HG03342 (cell line): Measurements from ENCODE around the gene SLC25A26.

ENCODE experiments used
- ATAC-seq: cut with Tn5 transposase; IDR thresholded peaks from one replicate; pipeline ENCODE4 v1.9.1; 2021; ENCODE audit warnings: mild to moderate bottlenecking, moderate library complexity; ENCODE audit not compliant: unreplicated experiment

Gene SLC25A26

DNA sequence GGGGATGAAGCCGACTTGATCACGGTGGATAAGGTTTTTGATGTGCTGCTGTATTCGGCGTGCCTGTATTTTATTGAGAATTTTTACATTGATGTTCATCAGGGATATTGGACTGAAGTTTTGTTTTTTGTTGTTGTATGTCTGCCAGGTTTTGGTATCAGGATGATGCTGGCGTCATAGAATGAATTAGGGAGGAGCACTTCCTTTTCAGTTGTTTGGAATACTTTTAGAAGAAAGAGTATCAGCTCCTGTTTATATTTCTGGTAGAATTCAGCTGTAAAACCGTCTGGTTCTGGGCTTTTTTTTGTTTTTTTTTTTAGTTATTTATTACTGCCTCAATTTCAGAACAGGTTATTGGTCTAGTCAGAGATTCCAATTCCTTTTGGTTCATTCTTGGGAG lies 93.7 kb downstream of the SLC25A26 start:
- no peak for ATAC-seq

DNA sequence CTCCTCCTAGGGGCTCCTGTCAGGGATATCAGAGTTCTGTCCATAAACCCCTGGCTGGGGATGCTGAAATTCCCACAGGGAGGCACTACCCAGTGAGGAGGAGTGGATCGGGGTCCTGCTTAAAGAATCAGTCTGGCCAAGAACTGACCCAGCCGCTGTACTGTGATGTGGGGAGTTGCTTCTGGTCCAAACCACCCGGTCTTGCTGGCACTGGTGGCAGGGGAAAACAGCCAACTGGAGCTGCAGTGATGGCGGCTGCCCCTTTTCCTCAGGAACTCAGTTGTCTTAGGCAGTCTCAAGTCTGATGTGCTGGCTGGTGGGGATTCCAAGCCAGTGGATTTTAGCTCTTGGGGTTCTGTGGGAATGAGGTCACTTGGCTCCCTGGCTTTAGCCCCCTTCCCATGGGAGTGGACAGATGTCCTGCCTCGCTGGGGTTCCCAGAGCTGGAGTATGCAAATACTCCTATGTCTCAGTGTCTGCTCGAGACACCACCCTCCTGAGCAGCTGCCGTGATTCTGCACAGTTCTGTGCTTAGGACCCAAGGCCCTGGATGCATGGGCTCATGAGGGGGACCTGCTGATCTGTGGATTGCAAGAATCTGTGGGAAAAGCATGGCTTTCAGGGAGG lies 97.1 kb downstream of the SLC25A26 start:
- no peak for ATAC-seq

DNA sequence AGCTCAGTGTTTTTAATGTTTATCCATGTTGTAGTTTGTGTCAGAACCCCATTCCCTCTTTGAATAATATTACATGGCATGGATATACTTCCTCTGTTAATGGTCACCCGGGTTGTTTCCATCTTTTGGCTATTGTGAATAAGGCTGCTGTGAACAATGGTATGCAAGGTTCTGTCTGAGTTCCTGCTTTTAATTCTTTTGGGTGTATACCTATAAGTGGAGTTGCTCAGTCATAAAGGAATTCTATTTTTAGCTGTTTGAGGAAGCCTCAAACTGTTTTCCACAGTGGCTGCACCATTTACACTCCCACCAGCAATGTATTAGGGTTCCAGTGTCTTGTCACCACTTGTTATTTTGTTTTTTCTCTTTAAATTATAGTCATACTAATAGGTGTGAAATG lies 99.6 kb downstream of the SLC25A26 start:
- no peak for ATAC-seq

DNA sequence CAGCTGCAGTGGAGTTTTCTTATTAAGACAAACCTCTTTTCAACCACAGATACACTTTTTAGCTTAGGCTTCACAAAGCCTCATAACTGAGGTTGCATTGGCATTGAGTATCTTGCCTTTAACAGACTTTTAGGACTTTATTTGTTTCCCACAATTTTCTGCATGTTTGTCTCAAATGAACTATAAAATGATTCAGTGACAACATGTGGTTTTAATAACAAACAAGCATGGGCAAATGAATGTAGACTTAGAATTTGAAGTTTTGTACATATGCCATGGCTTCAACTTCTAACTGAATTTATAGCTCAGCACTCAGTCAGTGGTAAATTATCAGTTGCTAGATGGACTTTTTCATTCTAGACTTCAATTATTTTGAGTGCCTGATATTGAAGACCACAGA lies 101.6 kb downstream of the SLC25A26 start:
- no peak for ATAC-seq

DNA sequence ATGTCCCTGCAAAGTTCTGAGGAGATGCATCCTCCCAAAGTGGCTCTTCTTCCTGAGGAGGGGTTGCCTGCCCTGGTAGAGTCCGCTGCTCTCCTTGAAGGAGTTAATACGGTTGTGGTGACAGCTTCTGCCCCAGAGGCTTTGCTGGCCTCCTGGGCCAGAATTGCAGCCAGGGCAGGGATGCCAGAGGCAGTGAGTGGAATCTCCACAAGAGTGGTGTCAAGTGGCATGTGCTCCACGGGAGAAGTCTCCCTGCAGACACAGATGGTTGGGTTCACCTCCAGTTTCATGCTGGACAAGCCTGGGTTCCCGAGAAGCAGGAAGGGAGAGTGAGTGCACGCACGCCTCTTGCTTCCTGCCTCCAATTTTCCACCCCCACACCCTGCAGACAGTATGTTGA lies 105.5 kb downstream of the SLC25A26 start:
- no peak for ATAC-seq

DNA sequence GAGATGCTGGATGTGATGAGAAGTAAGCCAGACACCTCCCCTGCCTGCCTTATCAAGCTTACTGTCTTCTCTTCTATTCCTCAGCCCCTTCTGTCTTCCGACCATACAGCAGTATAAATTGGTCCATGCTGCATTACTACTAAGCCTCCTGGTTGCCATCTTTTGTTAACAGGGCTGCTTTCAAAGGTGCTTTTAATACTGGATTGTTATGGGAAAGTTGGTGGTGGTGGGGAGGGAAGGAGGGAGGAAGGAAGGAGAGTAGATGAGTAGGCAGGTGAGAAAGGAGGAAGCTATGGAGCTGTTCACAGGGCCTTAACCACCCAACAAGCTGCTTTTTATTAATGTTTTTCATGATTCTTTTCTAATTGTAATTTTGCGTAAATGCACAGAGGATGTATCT lies 114.9 kb downstream of the SLC25A26 start:
- no peak for ATAC-seq

DNA sequence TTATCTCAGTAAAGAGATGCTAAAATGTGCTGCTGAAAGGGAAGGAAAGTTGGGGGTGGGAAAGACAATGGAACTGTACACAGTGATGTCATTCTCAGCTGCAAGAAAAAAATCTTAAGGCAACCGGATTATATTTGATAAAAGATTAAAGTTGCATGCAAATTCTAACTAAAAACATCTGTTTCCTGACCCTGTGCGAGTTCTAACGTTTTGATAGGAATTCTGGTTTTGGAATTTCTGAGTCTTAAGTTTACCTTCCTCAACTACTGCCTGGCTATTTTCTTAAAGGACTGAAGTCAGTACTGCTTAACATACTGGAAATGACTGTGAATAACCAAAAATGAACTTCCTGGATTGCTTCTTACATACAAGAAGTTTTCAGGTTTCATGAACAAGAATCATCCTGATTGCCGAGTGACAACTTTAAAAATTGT lies 115.5 kb downstream of the SLC25A26 start:
- no peak for ATAC-seq

DNA sequence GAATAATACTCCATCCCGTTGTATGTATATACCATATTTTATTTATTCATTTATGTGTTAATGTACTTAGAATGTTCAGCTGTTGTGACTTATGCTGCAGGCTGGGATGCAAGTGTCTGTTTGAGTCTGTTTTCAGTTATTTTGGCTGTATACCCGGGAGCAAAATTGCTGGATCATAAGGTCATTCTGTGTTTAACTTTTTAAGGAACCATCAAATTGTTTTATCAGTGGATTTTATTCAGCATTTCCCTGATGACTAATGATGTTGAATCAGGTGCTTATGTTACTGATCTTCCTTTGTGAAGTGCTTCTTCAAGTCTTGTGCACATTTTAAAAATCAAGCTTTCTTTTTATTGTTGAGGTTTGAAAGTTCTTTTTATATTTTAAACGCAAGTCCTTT lies 118.1 kb downstream of the SLC25A26 start:
- no peak for ATAC-seq

DNA sequence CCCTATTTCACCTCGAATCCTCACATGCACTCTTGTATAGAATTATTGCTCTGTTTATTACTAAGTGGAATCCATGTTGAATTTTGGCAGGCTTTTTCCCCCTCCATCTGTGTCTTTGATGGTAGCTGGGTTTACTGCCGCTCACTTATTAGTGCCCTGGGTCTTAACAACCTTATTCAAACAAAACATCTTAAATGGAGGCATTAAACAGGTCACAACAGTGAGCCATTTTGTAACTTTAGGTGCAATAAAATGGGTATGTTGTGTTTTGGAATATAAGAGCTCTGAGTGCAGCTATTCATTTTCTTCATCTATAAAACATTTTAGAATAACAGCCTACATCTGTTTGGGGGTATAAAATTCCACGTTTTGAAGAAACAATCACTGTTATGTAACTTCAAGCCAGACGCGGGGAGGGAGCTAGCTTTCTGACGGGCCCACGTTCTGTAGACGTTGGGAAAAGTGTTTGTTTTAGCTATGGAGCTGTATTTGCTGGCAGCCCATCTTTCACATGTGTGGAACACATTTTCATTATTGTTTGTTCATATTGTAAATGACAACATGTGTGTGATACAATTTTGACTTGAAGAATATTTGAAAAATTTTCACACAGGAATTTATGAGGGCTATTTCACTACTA lies 122.0 kb downstream of the SLC25A26 start:
- ATAC-seq, result no peak

DNA sequence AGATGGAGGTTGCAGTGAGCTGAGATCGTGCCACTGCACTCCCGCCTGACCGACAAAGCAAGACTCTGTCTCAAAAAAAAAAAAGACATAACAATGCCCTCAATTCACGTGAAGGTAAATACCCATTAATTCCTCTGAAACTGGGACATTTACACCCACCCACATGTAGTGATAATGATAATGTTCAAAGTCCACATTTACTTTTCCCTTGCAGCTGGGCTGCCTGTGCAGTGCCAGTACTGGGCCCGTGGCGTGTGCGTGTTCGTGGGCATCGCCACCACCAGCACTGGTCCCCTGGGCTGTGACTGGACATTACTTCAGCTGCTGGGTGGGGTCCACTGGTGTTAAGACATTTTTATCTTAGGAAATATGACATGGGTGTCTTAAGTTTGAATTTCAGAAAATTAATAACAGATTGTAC lies 123.6 kb downstream of the SLC25A26 start:
- ATAC-seq, result no peak

DNA sequence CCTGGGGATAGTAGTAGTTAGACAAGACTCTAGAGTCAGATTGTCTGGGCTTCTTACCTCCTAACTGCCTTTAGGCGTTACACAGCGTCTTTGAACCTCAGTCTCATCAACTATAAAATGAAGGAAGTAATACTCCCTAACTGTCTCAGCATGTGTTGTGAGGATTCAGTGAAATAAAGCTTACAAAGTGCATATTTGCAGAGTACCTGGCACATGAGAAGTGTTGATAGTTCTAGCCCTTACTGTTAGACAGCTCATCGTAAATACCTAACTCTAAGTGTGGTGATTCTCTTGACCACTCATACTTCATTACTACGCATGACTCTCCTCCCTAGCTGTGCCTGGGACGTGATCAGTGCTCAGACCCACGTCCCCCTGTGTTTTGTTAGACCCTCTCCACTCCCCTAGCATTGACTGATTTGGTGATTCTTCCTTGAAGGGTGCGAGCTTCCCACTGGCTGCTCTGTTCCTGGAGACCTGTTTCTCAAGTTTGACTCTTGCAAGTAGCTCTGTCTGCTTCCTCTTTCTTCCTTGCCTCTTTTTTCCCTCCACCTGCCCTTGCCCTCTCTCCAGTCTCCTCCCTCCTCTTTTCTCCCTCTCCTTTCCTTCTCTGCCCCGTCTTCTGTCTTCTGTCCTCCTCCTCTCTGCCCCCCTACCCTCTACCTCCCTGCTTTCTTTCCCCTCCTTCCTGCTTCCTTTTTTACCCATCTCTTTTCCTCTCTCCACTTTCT lies 124.2 kb downstream of the SLC25A26 start:
- ATAC-seq, result no peak

DNA sequence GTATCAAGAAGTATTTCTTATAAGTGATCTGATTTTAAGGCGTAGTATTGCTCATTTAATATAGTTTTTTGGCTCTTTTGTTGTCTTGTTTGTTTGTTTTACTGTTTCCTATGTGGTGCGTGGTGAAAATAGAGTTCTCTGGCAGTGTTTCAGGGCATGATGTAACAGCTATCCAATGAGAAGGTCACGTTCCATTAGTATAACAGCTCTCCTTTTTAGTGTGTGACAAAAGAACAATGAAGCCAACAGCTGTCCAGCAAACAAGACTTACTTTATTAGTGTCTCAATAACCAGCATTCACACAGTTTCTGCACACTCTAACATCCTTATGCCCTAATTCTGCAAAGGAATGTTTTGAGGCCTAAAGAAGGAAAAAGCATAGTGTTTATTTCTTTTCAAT lies 127.9 kb downstream of the SLC25A26 start:
- no peak for ATAC-seq

DNA sequence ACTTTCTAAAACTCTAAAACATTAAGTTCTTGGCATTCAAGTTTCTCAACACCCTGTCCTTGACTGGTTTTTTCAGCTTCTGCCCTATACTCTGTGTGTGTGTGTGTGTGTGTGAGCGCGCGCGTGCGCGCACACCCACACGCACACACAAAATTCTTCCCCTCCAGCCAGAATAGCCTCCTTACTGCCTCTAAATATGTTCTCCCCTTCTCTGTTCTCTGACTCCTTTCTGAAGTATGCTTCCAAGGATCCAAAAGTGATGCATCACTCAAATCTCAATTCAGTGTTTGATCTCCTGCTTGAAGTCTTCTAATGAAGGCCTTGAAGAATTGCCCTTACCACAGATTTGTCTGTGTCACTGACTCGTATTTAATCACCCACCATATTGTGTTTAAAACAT lies 129.8 kb downstream of the SLC25A26 start:
- ATAC-seq, result no peak

DNA sequence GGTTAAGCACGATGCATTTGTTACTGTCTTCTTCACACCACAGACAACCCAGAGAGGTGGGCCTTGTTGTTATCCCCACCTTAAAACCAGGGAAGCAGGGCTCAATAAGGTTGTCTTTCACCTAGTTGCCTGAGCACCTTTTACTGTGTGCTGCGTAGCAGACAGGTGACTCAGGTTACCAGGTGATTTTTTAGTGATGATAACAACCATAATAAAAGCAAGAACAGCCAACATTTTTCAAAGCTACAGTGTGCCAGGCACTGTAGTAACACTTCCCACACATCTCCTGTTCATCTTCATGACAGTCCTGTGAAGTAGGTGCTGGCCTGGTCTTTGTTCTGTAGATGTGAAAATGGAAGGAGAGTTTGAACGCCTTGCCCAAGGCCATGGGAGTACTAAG lies 132.2 kb downstream of the SLC25A26 start:
- ATAC-seq, result no peak

DNA sequence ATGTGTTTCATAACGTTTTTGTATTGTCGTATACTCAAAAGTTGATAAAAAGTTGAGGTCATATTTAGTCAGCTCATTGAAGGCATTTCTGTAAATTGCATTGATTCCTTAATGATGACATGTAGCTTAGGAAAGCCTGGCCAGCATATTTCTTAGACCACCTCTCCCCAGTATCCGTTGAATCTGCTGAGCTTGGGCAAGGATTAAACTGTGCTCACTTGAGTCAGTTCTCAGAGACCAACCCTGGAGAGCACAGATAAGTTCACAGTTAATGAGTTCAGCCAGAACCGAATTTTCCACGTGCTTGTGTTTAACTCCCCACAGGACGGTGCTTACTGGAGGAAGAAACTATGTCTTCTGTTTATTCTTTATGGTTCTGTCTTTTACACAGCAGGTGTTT lies 132.7 kb downstream of the SLC25A26 start:
- ATAC-seq, result no peak

DNA sequence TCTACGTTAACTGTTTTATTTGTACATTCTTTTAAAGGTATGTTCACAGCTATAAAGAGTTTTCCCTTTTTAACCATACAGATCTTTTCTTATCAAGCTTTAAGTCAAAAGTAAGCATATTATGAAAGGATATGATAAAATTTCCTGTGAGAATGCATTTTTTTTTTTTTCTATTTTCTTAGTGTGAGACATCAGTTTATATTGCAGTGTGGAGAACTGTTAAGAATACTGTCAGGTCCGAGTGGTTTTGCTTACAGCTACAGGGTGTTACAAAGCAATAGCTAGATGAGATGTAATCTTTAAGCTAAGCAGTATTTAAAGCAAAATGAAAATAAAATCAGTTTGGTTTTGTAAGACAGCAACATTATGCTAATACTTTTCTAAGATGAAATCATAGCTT lies 133.2 kb downstream of the SLC25A26 start:
- ATAC-seq, result no peak

DNA sequence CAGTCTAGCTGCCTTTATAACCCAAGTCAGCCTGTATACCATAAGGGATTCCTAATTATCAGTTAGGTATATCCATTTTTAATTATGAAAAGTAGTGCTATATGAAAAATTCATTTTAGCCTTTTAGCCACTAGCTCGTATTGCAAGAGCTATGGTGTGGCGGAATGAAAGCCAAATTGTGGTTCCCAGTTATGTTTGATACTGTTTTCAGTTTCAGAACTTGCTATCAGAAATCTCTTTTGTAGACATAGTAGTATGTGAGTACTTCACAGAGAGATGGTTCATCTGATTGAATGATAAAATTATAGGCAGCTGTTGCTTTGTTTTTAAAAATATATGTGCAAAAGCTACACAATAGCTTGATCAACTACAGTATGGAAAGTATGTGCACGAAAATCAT lies 134.6 kb downstream of the SLC25A26 start:
- peak; percentile 57 for ATAC-seq

DNA sequence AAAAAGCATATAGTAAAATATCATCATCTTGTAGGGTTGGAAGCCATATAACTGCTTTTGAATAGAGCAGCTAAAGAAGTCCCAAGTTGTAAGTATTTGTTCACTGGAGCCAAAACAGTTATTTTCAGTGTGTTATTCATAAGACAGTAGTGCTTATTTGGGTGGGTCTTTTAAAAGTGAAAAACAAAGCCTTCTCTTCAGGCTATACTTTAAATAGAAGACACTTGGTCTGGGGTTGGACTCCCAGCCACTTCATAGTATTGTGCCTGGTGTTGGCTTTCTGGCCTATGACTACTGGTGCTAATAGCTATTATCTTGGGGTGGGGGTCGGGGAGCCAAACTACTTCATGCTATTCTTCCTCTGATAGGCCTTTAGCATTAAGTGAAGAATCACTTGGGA lies 135.2 kb downstream of the SLC25A26 start:
- ATAC-seq, result no peak

DNA sequence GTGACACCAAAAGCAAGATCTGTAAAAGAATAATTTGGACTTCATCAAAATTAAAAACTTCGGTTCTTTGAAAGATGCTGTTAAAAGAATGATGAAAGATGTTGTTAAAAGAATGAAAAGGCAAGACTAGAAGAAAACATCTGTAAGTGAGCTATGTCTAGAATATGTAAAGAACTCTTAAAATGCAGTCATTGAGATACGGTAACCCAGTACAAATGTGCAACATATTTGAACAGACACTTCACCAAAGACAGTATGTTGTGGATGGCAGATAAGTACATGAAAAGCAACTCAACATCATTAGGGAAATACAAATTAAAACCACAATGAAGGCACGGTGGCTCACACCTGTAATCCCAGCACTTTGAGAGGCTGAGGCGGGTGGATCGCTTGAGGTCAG lies 140.6 kb downstream of the SLC25A26 start:
- ATAC-seq, result no peak

DNA sequence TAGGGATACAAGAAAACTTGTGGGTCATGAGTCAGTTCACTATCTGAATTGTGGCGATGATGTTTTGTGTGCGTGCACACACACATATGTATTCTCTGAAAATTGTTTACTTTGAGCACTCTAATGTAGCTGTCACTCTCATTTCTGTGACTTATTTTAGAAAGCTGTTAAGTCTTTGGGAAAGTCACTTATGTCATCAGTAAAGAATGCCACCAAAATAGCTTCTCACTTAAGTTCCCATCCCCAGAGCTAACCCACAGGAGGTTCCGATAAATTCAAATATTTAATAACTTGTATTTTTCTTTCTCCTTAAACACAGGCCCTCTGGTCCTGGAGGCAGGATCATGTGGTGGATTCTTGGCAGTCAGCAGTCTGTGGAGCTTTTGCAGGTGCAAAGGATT lies 141.7 kb downstream of the SLC25A26 start:
- ATAC-seq, result no peak

DNA sequence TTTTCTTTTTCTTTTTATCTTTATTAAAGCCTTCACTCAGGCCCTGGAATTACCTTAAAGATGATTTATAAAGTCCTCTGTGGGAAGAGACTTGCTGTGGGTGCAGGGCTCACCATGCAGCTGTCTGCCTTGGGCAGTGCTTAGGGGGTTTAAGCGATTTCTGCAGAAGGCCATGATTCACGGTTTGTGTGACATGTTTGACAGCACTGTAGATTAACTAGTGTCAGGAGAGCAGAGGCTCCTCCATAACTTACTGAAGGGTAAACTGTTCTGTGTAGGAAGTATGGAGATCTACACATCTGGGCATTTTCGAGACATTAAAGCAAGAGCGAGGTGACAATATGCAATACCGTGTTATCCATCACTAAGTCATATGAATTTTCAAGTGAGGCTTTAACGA lies 142.3 kb downstream of the SLC25A26 start:
- ATAC-seq, result no peak

DNA sequence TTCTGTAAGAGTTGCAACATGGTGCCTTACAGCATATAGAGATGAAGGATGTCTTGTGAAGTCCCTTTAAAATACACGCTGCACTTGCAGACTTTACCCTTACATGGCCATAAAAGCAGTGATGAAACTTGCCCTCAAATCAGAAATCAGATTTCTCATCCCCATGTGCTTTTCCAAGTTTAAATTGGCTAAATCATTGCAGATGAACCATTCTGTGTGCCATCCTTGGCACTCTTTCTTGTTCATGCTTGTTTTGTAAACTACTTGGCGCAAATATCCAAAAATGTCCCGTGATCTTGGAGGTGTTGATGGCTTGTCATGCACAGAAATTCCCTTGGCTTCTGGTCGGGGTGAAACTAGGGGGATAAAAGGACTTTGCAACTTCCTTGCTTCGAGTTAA lies 144.3 kb downstream of the SLC25A26 start:
- ATAC-seq, result no peak
